BJ (cell line): ENCODE data around the gene CACNA1I. TPM values are rescaled to one million over a fixed set of nuclear protein-coding genes. Genes with fewer than 3 reads are reported as not detected.

Source experiments
- CTCF ChIA-PET: fragments of 350-600 bp; formaldehyde crosslinking; extraction: SDS; loops from one replicate; lab custom pipeline; 2021; ENCODE audit warnings: antibody characterized with exemption, inconsistent platforms; lab: Yijun Ruan, JAX
- POLR2A ChIA-PET: fragments of 300-600 bp; sonication (Branson Sonifier 250); formaldehyde crosslinking; extraction: SDS; loops from one replicate; lab custom pipeline; 2021; ENCODE audit warnings: antibody characterized with exemption; lab: Charles Lee
- DNase-seq: peaks from one replicate; pipeline ENCODE4 v3.0.0-alpha.2; 2011; ENCODE audit warnings: low read depth
- H3K27me3 ChIP-seq: 2 replicates; pipeline ENCODE4 v1.6.0; 2011; ENCODE audit warnings: low read length; ENCODE audit not compliant: control insufficient read depth, insufficient read depth
- H3K36me3 ChIP-seq: 2 replicates; pipeline ENCODE4 v1.5.1; 2011; ENCODE audit warnings: low read length; ENCODE audit not compliant: control insufficient read depth, insufficient read depth
- H3K4me3 ChIP-seq: 2 replicates; pipeline ENCODE4 v1.5.1; 2011; ENCODE audit warnings: low read depth, mild to moderate bottlenecking, control low read depth, low read length
- polyA plus RNA-seq: library from polyadenylated mRNA; depleted of rRNA; stranded (reverse); fragments of >200 nt; gene quantifications from 2 replicates; pipeline ENCODE4 v1.2.3, GENCODE V29; 2011
- TF ChIP-seq, protein P1 (sequence below): IDR thresholded peaks from 2 replicates; pipeline ENCODE4 v1.5.1; 2011; ENCODE audit warnings: low read depth, mild to moderate bottlenecking, control low read depth, inconsistent platforms, low read length, moderate library complexity; ENCODE audit not compliant: insufficient read depth

CACNA1I gene
- polyA plus RNA-seq, 1 experiment, result 0.01 TPM

DNA sequence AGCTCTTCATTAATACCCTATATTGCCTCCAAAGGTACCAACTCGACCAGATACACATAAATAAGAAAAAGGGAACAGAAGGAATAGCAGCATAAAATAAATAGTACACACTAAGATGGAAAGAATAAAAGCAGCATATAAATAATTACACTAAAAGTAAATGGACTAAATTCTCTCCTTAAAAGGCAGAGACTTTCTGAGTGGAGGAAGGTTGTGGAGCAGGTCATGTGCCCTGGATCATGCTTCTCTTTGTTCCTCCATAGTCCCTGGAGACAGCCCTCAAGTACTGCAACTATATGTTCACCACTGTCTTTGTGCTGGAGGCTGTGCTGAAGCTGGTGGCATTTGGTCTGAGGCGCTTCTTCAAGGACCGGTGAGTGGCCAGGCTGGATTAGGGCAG lies 101.4 kb downstream of the CACNA1I start:
- TF ChIP-seq, protein P1, sequence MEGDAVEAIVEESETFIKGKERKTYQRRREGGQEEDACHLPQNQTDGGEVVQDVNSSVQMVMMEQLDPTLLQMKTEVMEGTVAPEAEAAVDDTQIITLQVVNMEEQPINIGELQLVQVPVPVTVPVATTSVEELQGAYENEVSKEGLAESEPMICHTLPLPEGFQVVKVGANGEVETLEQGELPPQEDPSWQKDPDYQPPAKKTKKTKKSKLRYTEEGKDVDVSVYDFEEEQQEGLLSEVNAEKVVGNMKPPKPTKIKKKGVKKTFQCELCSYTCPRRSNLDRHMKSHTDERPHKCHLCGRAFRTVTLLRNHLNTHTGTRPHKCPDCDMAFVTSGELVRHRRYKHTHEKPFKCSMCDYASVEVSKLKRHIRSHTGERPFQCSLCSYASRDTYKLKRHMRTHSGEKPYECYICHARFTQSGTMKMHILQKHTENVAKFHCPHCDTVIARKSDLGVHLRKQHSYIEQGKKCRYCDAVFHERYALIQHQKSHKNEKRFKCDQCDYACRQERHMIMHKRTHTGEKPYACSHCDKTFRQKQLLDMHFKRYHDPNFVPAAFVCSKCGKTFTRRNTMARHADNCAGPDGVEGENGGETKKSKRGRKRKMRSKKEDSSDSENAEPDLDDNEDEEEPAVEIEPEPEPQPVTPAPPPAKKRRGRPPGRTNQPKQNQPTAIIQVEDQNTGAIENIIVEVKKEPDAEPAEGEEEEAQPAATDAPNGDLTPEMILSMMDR, result no peak
- ChIA-PET CTCF (no interaction called here), POLR2A (no interaction called here)
- no peaks in the 10 kb centered on the region for H3K36me3 ChIP-seq
- peaks cover 3% of the 10 kb centered on the region for H3K27me3 ChIP-seq
- no peak overlapping the region for H3K4me3 ChIP-seq
- no peak for DNase-seq

DNA sequence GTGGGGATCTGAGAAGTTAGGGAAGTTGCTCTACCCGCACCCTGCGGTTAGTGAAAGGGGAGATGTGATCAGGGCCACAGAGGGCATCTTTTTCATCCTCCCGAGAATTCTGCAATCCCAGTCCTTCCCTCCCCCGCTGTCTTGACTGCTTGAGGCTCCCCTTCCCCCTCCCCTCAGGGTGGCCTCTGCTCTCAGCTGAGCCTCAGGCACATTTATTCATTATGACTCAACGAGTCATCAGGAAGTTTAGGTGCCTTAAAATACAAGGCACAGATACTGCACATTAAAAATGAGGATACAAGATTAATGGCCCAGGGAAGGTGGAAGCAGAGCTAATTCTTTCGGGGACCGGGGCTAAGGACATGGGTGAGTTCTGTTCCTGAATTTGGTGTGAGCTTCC lies 104.0 kb downstream of the CACNA1I start:
- H3K27me3 ChIP-seq, result peaks cover 3% of the 10 kb centered on the region
- no peak for DNase-seq
- H3K36me3 ChIP-seq, result no peaks in the 10 kb centered on the region
- ChIA-PET POLR2A (interaction anchor here (0.6 kb wide), 1 partner anchor 18 kb away, joined by 3 read pairs; no protein-coding TSS in a partner anchor), CTCF (no interaction called here)
- no peak overlapping the region for H3K4me3 ChIP-seq
- TF ChIP-seq, protein P1, result no peak

DNA sequence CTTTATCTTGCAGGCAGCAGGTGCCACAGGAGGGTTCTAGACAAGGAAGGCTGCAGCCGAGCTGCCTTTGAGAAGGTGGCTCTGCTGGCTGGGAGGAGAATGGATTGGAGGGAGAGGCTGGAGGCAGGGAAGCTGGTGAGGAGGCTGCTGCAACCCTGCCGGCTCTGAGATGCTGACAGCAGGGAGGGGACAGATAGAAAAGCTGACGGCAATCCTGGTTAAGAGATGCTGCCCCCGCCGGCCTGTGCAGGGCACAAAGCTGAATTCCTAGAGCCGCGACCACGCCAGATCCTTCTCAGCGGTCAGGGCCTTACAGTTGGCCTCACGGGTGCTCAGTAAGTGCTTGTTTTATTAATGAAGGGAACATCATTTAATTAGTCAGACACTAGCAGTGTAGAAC lies 105.4 kb downstream of the CACNA1I start:
- H3K36me3 ChIP-seq, result no peaks in the 10 kb centered on the region
- ChIA-PET CTCF (no interaction called here), POLR2A (no interaction called here)
- no peak overlapping the region for H3K4me3 ChIP-seq
- DNase-seq, result no peak
- peaks cover 3% of the 10 kb centered on the region for H3K27me3 ChIP-seq
- TF ChIP-seq, protein P1, result no peak

DNA sequence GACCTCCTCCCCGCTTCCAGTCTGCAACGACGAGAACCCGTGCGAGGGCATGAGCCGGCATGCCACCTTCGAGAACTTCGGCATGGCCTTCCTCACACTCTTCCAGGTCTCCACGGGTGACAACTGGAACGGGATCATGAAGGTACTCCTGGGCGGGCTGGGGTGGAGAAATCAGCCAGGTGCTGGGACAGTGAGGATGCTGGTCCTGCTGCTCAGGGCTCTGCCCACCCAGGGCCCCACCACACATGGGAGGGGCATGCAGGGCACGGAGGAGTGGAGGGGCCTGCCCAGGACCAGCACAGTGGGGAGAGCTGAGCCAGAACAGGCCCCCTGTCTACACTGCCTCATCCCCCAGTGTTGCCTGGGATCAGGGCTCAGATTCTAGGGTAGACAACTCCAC lies 107.4 kb downstream of the CACNA1I start:
- ChIA-PET POLR2A (no interaction called here), CTCF (no interaction called here)
- H3K27me3 ChIP-seq, result peaks cover 3% of the 10 kb centered on the region
- H3K36me3 ChIP-seq, result no peaks in the 10 kb centered on the region
- TF ChIP-seq, protein P1, result no peak
- H3K4me3 ChIP-seq, result no peak overlapping the region
- DNase-seq, result no peak

DNA sequence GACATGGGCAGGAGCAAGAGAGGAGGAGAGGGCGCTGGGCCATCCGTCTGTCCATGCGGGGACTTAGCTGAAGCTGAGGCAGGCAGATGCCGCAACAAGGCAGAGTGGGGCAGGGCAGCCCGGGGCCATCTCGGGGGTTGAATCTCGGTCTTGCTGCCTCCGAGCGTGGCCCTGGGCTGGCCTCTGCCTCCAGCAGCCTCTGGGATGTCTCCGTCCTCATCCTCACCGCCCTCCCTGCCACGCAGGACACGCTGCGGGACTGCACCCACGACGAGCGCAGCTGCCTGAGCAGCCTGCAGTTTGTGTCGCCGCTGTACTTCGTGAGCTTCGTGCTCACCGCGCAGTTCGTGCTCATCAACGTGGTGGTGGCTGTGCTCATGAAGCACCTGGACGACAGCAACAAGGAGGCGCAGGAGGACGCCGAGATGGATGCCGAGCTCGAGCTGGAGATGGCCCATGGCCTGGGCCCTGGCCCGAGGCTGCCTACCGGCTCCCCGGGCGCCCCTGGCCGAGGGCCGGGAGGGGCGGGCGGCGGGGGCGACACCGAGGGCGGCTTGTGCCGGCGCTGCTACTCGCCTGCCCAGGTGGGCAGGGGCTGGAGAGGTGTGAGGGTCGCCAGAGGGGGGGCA lies 108.4 kb downstream of the CACNA1I start:
- Histone ChIP-seq H3K4me3 (no peak overlapping the region), H3K27me3 (peaks cover 3% of the 10 kb centered on the region), H3K36me3 (no peaks in the 10 kb centered on the region)
- DNase-seq, result no peak
- ChIA-PET CTCF (no interaction called here), POLR2A (no interaction called here)
- TF ChIP-seq, protein P1, result no peak
